ENCODE data around the gene CCDC63. TPM values are rescaled to one million over a fixed set of nuclear protein-coding genes. Genes with fewer than 3 reads are reported as not detected.
"Not testable (repeated sequence)": the region's sequence is repeated elsewhere in the genome, so short reads cannot be mapped to it uniquely, and the experiment has no call there.

Gene CCDC63
- total RNA-seq, 1 donor from 2014 or later: not detected

DNA sequence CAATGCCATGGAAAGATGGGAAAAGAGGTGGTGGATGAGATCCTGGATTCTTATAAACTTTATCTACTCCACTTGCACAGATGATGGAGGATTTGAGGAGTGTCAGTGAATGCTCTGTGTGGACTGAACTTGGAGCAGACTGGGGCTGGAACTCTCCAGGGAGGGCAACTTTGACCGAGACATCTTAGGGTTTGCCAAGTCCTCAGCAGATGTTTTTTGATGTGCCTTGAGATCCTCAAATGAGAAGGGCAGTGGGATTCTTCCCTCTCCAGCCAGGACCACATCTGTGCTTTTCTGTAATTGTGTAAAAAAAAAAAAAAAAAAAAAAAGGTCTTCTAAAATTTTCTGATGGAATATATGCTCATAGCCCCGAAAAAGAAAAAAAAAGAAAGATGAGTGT lies 96.6 kb downstream of the CCDC63 start:
- Histone ChIP-seq H3K4me3 (no peak overlapping the region), H3K4me1 (no peaks in the 10 kb centered on the region), H3K9me3 (replicated peaks) (peaks cover 28% of the 10 kb centered on the region), H3K36me3 (no peaks in the 10 kb centered on the region), H3K27ac (replicated peaks) (no peak overlapping the region), H3K27me3 (ENCODE audit: low read depth) (peaks cover 12% of the 10 kb centered on the region)
- intact Hi-C loops (cut with micrococcal nuclease): no loop called here
- no peak for DNase-seq
- TF ChIP-seq, protein P1, sequence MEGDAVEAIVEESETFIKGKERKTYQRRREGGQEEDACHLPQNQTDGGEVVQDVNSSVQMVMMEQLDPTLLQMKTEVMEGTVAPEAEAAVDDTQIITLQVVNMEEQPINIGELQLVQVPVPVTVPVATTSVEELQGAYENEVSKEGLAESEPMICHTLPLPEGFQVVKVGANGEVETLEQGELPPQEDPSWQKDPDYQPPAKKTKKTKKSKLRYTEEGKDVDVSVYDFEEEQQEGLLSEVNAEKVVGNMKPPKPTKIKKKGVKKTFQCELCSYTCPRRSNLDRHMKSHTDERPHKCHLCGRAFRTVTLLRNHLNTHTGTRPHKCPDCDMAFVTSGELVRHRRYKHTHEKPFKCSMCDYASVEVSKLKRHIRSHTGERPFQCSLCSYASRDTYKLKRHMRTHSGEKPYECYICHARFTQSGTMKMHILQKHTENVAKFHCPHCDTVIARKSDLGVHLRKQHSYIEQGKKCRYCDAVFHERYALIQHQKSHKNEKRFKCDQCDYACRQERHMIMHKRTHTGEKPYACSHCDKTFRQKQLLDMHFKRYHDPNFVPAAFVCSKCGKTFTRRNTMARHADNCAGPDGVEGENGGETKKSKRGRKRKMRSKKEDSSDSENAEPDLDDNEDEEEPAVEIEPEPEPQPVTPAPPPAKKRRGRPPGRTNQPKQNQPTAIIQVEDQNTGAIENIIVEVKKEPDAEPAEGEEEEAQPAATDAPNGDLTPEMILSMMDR (IDR thresholded peaks at IDR 0.05; ENCODE audit: borderline replicate concordance): no peak

DNA sequence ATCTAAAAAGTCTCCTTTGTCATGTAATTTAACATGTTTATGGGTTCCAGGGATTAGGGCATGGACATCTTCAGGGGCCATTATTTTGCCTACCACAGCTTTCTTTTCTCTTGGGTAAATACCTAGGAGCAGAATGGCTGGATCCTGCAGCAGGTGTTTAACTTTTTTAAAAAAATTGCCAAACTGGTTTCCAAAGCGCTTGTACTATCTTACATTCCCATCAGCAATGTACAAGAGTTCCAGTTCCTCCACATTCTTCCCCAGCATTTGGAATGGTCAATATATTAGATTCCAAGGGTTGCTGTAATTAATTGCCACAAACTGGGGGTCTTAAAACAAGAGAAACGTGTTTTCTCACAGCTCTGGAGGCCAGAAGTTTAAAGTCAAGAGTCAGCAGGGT lies 101.3 kb downstream of the CCDC63 start:
- Histone ChIP-seq H3K4me3 (no peak overlapping the region), H3K9me3 (replicated peaks) (peaks cover 28% of the 10 kb centered on the region), H3K4me1 (no peaks in the 10 kb centered on the region), H3K27me3 (ENCODE audit: low read depth) (no peaks in the 10 kb centered on the region), H3K27ac (replicated peaks) (no peak overlapping the region), H3K36me3 (no peaks in the 10 kb centered on the region)
- TF ChIP-seq, protein P1 (IDR thresholded peaks at IDR 0.05; ENCODE audit: borderline replicate concordance): no peak
- intact Hi-C loops (cut with micrococcal nuclease): no loop called here
- DNase-seq: no peak

DNA sequence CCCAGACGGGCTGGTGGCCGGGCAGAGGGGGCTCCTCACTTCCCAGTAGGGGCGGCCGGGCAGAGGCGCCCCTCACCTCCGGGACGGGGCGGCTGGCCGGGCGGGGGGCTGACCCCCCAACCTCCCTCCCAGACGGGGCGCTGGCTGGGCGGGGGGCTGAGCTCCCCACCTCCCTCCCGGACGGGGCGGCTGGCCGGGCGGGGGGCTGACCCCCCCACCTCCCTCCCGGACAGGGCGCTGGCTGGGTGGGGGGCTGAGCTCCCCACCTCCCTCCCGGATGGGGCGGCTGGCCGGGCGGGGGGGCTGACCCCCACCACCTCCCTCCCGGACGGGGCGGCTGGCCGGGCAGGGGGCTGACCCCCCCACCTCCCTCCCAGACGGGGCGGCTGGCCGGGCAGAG lies 103.7 kb downstream of the CCDC63 start:
- H3K27ac ChIP-seq (replicated peaks); H3K4me3 ChIP-seq; DNase-seq; H3K36me3 ChIP-seq; H3K4me1 ChIP-seq; intact Hi-C loops (cut with micrococcal nuclease); H3K27me3 ChIP-seq (ENCODE audit: low read depth): not testable (repeated sequence)
- H3K9me3 ChIP-seq (replicated peaks): peaks cover 24% of the 10 kb centered on the region

DNA sequence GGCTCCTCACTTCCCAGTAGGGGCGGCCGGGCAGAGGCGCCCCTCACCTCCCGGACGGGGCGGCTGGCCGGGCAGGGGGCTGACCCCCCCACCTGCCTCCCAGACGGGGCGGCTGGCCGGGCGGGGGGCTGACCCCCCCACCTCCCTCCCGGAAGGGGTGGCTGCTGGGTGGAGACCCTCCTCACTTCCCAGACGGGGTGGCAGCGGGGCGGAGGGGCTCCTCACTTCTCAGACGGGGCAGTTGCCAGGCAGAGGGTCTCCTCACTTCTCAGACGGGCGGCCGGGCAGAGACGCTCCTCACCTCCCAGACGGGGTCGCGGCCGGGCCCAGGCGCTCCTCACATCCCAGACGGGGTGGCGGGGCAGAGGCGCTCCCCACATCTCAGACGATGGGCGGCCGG lies 104.1 kb downstream of the CCDC63 start:
- intact Hi-C loops (cut with micrococcal nuclease); H3K36me3 ChIP-seq; DNase-seq; H3K4me3 ChIP-seq; H3K4me1 ChIP-seq; H3K27me3 ChIP-seq (ENCODE audit: low read depth); H3K27ac ChIP-seq (replicated peaks): not testable (repeated sequence)
- peaks cover 20% of the 10 kb centered on the region for H3K9me3 ChIP-seq (replicated peaks)

Other genes starting within 250 kb of the CCDC63 start
- gene TCTN1, start 232.9 kb upstream of the CCDC63 start, total RNA-seq: 21.6 TPM
- gene HVCN1, start 157.9 kb upstream of the CCDC63 start, total RNA-seq: 11.5 TPM
- gene PPP1CC, start 104.1 kb upstream of the CCDC63 start, total RNA-seq: 156 TPM
- gene MYL2, start 73.6 kb downstream of the CCDC63 start, total RNA-seq: 33,375 TPM
- gene CUX2, start 187.2 kb downstream of the CCDC63 start, total RNA-seq: not detected